NAMALWA (cell line): ENCODE results near the gene MAML2.
"Not testable (repeated sequence)": the region's sequence is repeated elsewhere in the genome, so short reads cannot be mapped to it uniquely, and the experiment has no call there.

ENCODE experiments used
- DNase-seq: peaks from one replicate; pipeline ENCODE4 v3.0.0-alpha.2; 2015; ENCODE audit warnings: low spot score

MAML2 gene

DNA sequence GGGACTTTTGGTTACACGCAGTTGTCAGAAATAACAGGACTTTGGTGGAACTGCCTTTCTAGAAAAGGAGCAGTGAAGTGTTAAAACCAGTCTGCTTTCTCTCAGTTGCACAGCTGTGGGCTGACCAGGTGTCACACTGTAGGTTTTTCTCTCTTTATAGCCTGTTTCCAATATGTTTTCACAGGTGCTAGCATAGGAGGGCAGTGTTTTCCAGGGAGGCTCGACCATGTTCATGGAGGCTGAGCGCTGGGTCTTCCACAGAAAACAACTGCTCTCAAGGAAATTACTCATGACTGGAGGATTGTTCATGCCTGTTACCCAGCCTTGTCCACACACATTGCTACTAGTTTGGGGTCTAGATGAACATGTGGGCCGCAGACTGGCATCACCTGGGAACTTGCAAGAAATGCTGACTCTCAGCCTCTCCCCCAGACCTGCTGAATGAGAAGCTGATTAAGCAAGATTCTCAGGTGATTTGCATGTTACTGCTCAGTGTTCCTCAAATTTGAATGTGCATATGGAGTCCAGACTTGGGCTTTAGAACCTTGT, 157.7 kb downstream of the MAML2 start:
- peak; percentile 69 for DNase-seq

DNA sequence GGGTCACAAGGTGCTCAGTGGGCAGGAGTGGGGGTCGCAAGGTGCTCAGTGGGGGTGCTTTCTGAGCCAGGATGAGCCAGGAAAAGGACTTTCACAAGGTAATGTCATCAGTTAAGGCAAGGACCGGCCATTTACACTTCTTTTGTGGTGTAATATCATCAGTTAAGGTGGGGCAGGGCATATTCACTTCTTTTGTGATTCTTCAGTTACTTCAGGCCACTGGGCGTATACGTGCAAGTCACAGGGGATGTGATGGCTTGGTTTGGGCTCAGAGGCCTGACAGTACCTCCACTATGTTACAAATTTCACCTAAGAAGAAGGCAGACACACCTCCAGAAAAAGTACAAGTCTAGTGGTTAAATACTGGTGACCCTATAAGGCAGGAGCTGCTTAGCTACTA, 162.1 kb downstream of the MAML2 start:
- DNase-seq: not testable (repeated sequence)

DNA sequence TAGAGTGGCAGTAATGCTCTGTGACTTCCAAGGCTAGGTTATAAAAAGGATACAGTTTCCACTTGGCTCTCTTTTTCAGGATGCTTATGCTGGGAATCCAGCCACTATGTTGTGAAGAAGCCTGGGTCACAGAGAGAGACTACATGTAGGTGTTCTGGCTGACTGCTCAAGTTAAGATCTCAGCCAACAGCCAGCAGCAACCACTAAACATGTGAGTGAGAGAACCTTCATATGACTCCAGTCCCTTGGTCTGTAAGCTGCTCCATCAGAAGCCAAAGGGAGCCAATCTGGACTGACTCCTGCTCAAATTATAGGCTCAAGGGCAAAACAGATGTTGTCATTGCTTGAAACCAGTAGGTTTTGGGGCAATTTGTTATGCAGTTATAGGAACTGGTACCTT, 162.7 kb downstream of the MAML2 start:
- no peak for DNase-seq

DNA sequence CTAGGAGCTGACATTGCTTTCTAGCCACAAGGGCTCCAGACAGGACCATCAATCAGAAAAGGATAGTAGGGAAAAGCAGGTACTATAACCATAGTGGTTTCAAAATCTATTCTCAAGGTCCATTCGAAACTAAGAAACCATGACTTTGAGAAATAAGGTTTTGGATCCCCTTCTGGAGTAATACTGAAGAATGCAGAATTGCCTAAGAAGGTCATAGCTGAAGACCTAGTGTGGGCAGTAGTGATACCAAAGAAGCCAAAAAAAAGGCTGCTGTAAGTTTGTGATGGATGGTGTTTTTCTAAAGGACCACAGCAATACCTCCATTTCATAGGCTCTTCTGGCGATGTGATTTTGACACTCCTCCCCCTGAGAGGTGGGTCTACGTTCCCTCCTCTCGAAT, 163.1 kb downstream of the MAML2 start:
- no peak for DNase-seq

DNA sequence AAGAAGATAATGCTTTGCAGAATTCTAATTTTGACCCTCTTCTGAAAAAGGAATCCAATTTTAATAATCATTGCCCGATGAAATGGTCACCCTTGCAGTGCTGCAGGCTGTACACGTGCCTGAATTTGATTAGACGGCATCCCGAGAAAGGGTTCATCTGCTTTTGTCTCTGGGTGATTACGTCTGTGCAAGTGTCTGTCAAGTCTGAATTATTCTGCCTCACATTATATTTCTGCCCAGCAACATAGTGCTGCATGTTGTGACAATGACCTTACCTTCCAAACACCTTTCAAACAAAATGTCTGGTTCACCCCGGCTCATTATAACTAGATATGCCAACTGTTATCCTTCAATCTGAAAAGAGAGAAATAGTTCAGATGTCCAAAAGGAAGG, 164.1 kb downstream of the MAML2 start:
- DNase-seq: no peak

DNA sequence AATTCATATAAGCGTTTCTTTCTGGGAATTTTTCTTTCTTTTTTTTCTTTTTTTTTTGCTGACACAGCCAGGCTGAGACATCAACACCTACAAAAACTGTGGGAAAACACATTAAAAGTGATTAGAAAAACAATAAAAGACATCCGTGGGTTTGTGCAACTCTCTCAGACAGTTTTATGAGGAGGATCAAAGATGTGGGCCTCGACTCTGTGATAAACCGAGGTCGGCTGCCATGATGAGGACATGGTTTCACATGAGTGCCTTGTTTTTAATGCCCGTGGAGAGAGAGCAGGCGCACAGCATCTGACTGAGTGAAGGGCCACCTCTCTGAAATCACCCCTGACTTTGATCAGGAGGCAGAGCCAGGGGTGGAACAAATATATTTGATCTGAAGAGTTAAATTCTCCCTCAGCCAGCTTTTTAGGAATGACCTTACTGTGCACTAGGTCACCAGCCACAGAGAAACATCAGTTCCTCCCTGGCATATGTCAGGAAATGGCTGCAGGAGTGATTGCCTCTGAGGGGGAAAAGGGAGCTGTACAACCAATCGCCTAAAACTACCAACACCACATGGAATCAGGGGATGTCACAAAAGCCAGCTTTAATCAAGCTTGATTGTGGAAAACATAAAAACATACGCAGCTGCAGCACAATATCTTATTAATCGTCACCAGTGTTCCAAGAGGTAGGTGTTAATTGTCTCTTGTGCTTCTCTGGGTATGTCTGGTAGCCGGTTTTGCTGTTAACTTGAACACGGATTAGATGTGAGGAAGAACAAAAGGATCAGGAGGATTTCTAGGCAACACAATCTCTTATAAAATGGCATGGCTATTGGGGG, 164.7 kb downstream of the MAML2 start:
- DNase-seq: no peak

DNA sequence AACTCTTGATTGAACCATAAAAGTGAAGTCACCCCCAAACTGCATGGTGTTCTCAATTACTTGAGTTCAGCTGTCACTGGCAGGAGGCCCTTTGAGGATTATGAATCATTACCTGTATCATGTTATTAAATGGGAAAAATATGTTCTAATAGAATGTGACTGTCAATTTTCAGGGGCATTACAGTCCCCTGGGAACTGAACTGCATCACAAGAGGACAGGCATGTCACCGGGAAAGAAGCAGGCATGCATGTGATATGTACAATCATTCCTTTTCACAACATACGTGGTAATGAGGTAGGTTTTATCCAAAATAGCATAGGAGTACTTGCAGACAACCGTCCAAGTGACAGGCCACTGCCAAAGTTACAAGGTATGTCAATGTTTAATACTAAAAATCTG, 165.8 kb downstream of the MAML2 start:
- DNase-seq: no peak

DNA sequence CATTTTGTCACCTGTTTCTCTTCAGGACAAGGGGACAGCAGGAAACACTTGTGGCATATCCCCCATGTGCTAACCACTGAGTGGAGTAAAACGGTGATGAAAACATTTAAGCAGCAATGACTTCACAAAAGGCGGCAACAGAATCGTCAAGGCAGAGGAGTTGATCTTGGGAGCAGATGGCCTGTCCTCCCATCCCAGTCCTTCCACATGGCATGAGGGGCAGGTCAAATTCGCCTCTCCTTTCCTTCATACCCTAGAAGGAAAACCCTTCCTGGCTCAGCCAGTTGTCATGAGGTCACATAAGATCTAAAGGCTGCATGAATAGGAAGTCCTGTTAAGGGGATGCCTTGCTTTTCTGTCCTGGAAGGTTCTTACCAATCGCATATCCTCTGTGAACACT, 169.1 kb downstream of the MAML2 start:
- no peak for DNase-seq

DNA sequence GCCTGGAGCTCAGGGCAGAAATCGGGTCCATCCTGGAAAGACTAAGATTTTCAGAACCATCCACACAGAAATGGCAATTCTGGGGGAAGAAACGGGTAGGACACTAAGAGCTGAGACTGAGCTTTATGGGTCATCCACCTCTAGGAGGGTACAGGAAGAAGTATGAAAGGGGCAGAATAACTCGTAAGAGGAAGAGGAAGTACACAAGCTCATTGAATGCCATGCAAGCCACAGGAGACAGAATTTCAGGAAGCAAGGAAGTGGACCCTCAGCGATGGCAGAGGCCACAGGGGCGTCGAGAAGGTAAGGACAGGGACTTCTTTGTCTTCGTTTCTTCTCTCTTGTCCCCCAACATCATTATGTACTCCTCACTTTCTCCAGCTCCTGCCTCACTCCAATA, 169.6 kb downstream of the MAML2 start:
- DNase-seq: no peak

DNA sequence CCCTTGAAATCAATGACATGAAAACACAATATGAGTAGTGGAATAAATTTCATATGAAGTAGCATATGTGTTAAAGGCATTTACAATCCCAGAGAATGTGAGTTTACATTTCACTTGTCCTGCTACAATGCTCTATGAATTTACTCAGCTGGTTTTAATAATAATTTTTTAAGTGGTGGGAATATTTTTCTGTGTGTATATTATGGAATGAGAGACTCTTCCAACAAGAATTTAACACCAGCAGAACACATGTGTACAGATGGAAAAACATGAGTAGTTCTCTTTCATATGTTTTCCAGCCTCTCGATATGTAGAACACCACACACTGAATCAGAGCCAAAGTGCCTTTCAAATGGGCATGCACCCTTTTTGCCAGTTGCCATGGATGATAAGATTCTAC, 170.4 kb downstream of the MAML2 start:
- no peak for DNase-seq

DNA sequence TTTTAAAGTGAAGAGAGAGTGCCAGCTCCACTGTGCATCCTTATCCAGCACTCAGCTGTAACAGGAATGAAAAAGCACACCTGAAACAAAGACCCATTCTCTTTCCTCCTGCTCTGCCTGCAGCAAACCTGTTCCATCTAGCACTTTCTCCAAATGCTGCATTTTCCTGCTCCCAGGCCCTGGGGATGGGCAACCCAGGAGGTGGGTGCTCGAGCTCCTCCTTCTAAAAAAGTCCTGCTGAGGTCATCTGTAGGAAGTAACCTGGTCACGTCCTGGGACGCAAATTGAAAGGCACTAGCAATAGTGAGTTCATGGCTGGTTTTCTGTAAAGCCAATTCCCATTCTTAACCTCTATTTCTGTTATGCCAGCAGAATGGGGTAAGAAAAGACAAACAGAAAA, 173.7 kb downstream of the MAML2 start:
- no peak for DNase-seq

DNA sequence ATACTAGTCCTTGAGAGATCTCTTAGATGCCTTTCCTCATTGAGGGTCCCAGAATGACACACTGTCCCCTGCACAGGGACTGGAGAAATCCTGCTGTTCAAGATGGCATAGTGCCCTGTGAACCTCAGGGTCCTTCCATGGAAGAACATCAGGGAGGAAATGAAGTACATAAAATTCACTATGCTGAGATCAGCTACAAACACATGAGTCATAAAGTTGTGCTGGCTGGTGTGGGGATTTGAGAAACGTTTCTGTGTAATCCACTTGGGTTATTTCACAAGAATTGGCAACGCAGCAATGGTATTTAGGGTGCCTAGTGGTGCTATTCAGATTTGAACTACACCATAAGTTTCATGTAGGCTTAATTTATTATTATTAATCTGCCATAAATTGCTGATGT, 174.4 kb downstream of the MAML2 start:
- no peak for DNase-seq

DNA sequence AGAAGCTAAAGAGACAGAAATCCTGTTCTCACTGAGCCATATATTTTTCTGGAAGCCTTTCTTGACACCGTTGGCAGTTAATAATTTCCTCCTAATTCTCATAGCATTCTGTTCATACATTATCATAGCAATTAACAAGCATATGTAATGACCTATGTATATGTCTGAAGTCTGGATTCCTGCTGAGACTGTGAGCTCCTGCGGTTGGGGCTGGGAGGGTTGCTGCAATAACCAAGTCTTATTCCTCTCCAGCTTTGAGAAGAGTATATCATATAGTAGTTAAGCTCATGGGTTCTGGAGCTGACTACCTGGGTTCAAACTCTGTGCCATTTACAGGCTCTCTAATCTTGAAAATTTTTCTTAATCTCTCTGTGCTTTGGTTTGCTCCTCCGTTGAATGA, 175.2 kb downstream of the MAML2 start:
- no peak for DNase-seq

DNA sequence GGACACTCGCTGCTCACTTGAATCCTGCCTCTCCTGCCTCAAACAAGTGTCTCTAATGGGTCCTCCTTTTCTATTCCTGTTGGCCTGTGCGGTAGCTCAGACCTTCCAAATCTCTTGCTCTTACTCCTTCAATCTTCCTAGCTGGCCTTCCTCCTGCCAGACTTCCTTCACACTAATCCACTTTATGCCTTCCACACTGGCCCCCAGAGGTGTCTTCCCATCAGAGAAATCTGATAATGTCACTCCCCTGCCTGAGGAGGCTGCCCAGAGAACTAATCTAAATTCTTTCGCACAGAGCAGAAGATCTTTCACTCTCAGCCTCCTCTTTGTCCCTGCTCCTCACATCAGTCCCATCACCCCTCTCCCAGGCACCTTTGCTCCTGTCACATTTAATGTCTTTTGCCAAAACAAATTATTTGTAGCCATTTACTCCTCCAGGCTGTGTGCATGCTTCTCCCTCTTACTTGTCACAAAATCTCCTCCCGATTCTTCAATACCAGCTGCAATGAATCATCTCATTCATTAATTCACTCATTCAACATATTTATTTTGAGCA, 175.7 kb downstream of the MAML2 start:
- no peak for DNase-seq

DNA sequence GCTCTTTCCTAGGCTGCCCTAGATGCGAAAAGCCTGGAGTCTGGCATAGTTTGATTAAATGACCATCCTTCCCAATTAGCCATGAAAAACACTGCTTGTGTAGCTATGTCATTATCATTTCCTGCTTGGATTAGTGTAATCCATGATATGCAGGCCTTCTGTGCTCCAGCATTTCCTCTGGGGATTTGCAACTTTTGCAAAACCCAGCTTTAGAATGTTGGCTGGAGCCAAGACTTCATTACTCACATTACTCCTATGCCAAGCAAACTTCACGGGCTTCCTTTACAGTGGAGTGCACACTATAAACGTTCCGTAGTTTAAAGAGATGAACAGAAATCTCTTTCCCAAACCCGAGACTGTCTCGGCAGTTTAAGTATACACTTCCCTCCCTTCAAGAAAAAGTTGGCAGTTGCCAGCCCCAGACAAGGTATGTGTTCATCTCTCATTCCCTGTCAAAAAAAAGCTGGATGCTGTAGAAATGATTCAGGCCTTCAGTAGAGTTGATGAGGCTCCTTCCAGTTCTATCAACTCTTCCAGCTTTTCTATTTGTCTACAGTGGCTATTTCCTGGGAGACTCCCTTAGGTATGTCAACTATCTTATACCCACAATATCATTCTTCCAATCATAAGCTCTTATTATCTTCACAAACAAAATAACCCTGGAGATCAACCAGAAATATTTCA, 180.0 kb downstream of the MAML2 start:
- no peak for DNase-seq

DNA sequence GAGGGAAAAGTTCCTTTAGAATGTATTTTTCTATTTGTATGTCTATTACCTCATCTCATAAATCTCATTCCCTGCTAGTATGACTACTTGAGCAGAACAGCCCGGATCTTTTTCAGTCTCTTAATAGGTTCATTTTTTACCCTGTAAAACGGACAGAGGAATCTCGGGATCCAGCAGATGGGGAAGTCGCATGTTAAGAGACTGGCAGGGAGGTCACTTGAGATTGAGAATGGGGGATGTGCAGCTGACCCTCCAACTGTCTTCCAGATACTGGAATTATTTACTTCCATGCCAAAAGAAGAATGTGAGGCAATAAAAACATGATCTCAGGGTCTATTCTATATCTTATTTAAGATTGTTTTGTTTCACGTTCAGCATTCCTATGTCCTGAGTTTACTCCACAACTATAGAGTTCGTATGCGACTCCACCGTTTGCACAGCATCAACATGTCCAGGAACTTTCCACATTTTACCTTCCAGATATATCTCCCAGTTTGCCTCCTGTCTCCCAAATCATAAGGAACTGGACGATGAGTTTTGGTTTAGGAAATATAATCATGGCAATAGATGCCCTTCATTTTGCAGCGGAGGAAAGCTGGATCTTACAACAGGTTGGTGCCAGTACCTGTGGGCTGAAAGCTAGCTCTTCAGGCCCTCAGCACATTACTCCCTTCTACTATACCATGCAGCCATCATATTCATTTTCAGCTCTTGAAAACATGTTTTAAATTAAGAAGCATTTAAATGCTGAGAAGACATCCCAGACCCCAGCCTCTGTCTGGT, 181.5 kb downstream of the MAML2 start:
- DNase-seq: no peak

DNA sequence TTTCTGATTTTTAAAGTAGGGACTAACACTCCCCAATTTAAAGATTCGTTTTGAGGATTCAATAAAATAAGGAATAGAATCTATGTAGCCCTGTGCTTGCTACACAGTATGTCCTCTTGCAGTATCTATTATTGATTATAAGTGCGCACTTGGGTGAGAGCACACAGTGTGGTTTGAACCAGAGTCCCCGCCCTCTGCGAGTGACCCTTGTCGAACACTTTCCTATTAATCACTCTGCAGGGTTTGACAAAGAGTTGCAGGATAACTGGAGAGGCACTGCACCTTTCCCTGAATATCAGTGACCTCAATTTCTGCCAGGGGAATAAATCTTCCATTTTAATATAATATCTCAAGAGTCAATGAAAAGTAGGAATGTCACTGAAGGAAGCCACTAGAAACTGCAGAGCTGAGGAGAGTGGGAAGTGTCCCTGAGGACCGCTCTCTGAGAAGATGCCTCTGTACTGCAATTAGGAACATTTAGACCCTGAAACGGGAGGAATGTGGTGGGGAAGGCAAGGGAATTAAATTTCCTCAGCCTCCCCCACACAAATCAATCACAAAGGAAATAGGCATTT, 182.2 kb downstream of the MAML2 start:
- DNase-seq: no peak

DNA sequence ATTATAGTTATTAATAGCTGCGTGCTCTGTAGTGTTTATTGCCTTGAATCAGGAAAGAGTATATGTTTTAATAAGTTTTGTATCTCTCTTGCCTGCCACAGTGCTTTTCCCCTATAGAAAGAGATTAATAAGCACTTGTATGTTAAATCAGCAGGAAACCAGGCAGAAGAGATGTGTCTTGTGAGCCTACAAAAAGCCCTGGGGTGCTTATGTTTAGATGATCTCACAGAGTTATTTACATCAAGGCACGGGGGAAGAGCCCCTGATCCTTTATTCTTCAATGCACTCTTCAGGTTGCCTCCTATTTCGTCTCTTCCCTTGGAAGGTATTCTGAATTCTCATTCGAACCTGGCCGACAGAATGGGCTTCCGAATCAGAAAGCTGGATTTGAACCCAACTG, 183.0 kb downstream of the MAML2 start:
- DNase-seq: no peak

DNA sequence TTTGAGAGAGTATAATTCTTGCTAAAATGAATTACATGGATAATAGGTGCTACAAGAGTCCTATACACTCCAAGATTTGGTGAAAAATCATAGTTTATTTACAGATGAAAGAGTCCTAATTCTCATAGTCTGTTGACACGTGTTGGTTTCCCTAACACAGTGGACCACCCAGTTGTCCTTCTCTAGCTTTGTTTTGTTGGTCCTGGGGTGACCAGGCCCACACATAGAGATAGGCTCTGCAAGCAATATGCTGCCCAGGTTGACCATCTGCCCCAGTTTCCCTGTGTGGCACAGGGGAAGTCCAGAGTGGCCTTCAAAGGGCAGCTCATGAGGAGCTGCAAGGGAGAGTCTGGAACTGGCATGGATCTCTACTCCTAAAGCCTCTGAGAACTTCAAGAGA, 184.9 kb downstream of the MAML2 start:
- no peak for DNase-seq

DNA sequence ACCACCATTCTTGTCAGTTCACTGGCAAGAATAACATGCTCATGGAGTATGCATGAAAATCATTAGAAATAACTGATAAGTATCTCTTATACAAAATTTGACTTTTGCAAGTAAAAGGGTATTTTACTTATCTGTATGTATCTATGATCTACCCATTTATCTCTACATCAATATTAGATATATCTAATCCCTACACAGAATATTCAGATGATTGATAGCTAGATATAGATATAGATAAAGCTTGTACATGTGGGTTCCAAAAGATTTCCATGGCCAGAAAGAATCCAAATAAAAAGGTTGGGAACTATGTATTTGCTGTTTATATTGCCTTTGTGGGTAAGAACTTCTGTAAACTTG, 185.5 kb downstream of the MAML2 start:
- no peak for DNase-seq

DNA sequence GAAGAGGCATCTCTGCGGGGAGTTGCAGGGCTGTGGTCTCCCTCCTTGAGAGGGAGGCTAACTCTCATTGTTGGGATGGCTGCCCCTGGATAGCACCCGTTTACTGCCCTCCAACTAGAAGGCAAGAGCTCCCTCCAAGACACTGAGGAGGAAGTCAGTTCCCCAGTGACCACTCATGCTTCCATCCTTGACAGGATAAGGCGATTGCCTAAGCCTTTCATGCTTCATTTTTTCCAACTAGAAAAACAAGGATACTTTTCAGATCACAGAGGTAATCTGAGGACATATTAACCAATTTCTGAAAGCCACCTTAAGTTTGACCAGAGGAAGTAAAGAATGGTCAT, 186.6 kb downstream of the MAML2 start:
- DNase-seq: no peak
